ENCODE data around the gene PRKCQ.

The PRKCQ gene

GRCh38 chr10:6563075-6563474 is 17.0 kb downstream of the PRKCQ start:
- Histone ChIP-seq H3K79me1 (ENCODE audit: low read length) (no peaks in the 10 kb centered on the region), H2AK5ac (ENCODE audit: low read length) (no peak overlapping the region), H3K9me3 (ENCODE audit: insufficient read depth, low read depth, low read length) (no peaks in the 10 kb centered on the region), H4K12ac (ENCODE audit: low read depth, low read length) (no peak overlapping the region), H2AFZ (ENCODE audit: insufficient read depth, low read length, poor library complexity) (no peak overlapping the region), H3K23ac (ENCODE audit: low read length) (no peak overlapping the region), H2BK120ac (ENCODE audit: insufficient read depth, low read length, poor library complexity) (no peak overlapping the region), H3K27ac (ENCODE audit: low read depth, low read length) (no peak overlapping the region), H4K8ac (ENCODE audit: low read depth, low read length) (no peak overlapping the region), H4K91ac (ENCODE audit: low read depth, low read length) (no peak overlapping the region), H3K9ac (ENCODE audit: low read length) (no peak overlapping the region), H2BK5ac (ENCODE audit: low read depth, low read length, poor library complexity) (no peak overlapping the region), H3K27me3 (ENCODE audit: insufficient read depth, low read length) (no peaks in the 10 kb centered on the region), H2BK12ac (ENCODE audit: low read length) (no peak overlapping the region), H3K36me3 (ENCODE audit: control insufficient read depth in 1 of 2, insufficient read depth in 2 of 2, low read length in 2 of 2) (no peaks in the 10 kb centered on the region), H3K4me2 (ENCODE audit: low read length) (no peak overlapping the region), H3K14ac (ENCODE audit: low read length) (no peak overlapping the region), H3K18ac (ENCODE audit: low read length) (no peak overlapping the region), H3K4me3 (ENCODE audit: low read depth, low read length) (no peak overlapping the region), H3K79me2 (ENCODE audit: control insufficient read depth, insufficient read depth, low read length, poor library complexity) (no peaks in the 10 kb centered on the region), H3K4me1 (ENCODE audit: control insufficient read depth in 1 of 2, insufficient read depth in 2 of 2, low read length in 2 of 2) (peaks cover 0 to 2% of the 10 kb centered on the region in 2 experiments), H3K4ac (ENCODE audit: low read depth, low read length) (no peak overlapping the region)
- no peak for DNase-seq
- no CpG with 5 or more reads among the region's 7 CpGs for WGBS (ENCODE audit: extremely low coverage, insufficient coverage, insufficient read length)

- H3K79me2 ChIP-seq (ENCODE audit: control insufficient read depth, insufficient read depth, low read length, poor library complexity), result no peaks in the 10 kb centered on the region
- no peak overlapping the region for H3K23ac ChIP-seq (ENCODE audit: low read length)
- H3K79me1 ChIP-seq (ENCODE audit: low read length), result no peaks in the 10 kb centered on the region
- H3K9ac ChIP-seq (ENCODE audit: low read length), result no peak overlapping the region
- no peak for DNase-seq
- no peak overlapping the region for H4K8ac ChIP-seq (ENCODE audit: low read depth, low read length)
- H3K4me3 ChIP-seq (ENCODE audit: low read depth, low read length), result no peak overlapping the region
- H3K27me3 ChIP-seq (ENCODE audit: insufficient read depth, low read length), result no peaks in the 10 kb centered on the region
- H3K14ac ChIP-seq (ENCODE audit: low read length), result no peak overlapping the region
- no peak overlapping the region for H4K91ac ChIP-seq (ENCODE audit: low read depth, low read length)
- H3K4me1 ChIP-seq (ENCODE audit: control insufficient read depth in 1 of 2, insufficient read depth in 2 of 2, low read length in 2 of 2), result peaks cover 0 to 2% of the 10 kb centered on the region in 2 experiments
- H2BK120ac ChIP-seq (ENCODE audit: insufficient read depth, low read length, poor library complexity), result no peak overlapping the region
- H3K18ac ChIP-seq (ENCODE audit: low read length), result no peak overlapping the region
- H3K36me3 ChIP-seq (ENCODE audit: control insufficient read depth in 1 of 2, insufficient read depth in 2 of 2, low read length in 2 of 2), result no peaks in the 10 kb centered on the region
- H3K4me2 ChIP-seq (ENCODE audit: low read length), result no peak overlapping the region
- no peak overlapping the region for H3K27ac ChIP-seq (ENCODE audit: low read depth, low read length)
- no peak overlapping the region for H2AFZ ChIP-seq (ENCODE audit: insufficient read depth, low read length, poor library complexity)
- no peak overlapping the region for H3K4ac ChIP-seq (ENCODE audit: low read depth, low read length)
- WGBS (ENCODE audit: extremely low coverage, insufficient coverage, insufficient read length), result no CpG with 5 or more reads among the region's 7 CpGs
- no peak overlapping the region for H2BK5ac ChIP-seq (ENCODE audit: low read depth, low read length, poor library complexity)
- H4K12ac ChIP-seq (ENCODE audit: low read depth, low read length), result no peak overlapping the region
- H2AK5ac ChIP-seq (ENCODE audit: low read length), result no peak overlapping the region
- H2BK12ac ChIP-seq (ENCODE audit: low read length), result no peak overlapping the region
- H3K9me3 ChIP-seq (ENCODE audit: insufficient read depth, low read depth, low read length), result no peaks in the 10 kb centered on the region
Measured at GRCh38 chr10:6562221-6562620, 17.9 kb downstream of the PRKCQ start.

- Histone ChIP-seq H3K27me3 (ENCODE audit: insufficient read depth, low read length) (no peaks in the 10 kb centered on the region), H3K4me2 (ENCODE audit: low read length) (no peak overlapping the region), H3K4me3 (ENCODE audit: low read depth, low read length) (no peak overlapping the region), H4K8ac (ENCODE audit: low read depth, low read length) (no peak overlapping the region), H4K91ac (ENCODE audit: low read depth, low read length) (no peak overlapping the region), H3K9me3 (ENCODE audit: insufficient read depth, low read depth, low read length) (no peaks in the 10 kb centered on the region), H3K14ac (ENCODE audit: low read length) (no peak overlapping the region), H3K36me3 (ENCODE audit: control insufficient read depth in 1 of 2, insufficient read depth in 2 of 2, low read length in 2 of 2) (no peaks in the 10 kb centered on the region), H3K18ac (ENCODE audit: low read length) (no peak overlapping the region), H3K27ac (ENCODE audit: low read depth, low read length) (no peak overlapping the region), H2BK120ac (ENCODE audit: insufficient read depth, low read length, poor library complexity) (no peak overlapping the region), H3K4ac (ENCODE audit: low read depth, low read length) (no peak overlapping the region), H3K79me1 (ENCODE audit: low read length) (no peaks in the 10 kb centered on the region), H3K79me2 (ENCODE audit: control insufficient read depth, insufficient read depth, low read length, poor library complexity) (no peaks in the 10 kb centered on the region), H2BK5ac (ENCODE audit: low read depth, low read length, poor library complexity) (no peak overlapping the region), H2BK12ac (ENCODE audit: low read length) (no peak overlapping the region), H3K23ac (ENCODE audit: low read length) (no peak overlapping the region), H2AFZ (ENCODE audit: insufficient read depth, low read length, poor library complexity) (no peak overlapping the region), H3K9ac (ENCODE audit: low read length) (no peak overlapping the region), H4K12ac (ENCODE audit: low read depth, low read length) (no peak overlapping the region), H2AK5ac (ENCODE audit: low read length) (no peak overlapping the region), H3K4me1 (ENCODE audit: control insufficient read depth in 1 of 2, insufficient read depth in 2 of 2, low read length in 2 of 2) (peaks cover 0 to 2% of the 10 kb centered on the region in 2 experiments)
- WGBS (ENCODE audit: extremely low coverage, insufficient coverage, insufficient read length), result no CpG with 5 or more reads among the region's 4 CpGs
- no peak for DNase-seq
Measured at GRCh38 chr10:6561552-6561951, 18.5 kb downstream of the PRKCQ start.

- Histone ChIP-seq H3K4me2 (ENCODE audit: low read length) (no peak overlapping the region), H3K23ac (ENCODE audit: low read length) (no peak overlapping the region), H2BK5ac (ENCODE audit: low read depth, low read length, poor library complexity) (no peak overlapping the region), H4K12ac (ENCODE audit: low read depth, low read length) (no peak overlapping the region), H3K79me1 (ENCODE audit: low read length) (no peaks in the 10 kb centered on the region), H3K4ac (ENCODE audit: low read depth, low read length) (no peak overlapping the region), H3K18ac (ENCODE audit: low read length) (no peak overlapping the region), H3K9ac (ENCODE audit: low read length) (no peak overlapping the region), H2AK5ac (ENCODE audit: low read length) (no peak overlapping the region), H2BK120ac (ENCODE audit: insufficient read depth, low read length, poor library complexity) (no peak overlapping the region), H3K4me3 (ENCODE audit: low read depth, low read length) (no peak overlapping the region), H3K14ac (ENCODE audit: low read length) (no peak overlapping the region), H4K91ac (ENCODE audit: low read depth, low read length) (no peak overlapping the region), H3K9me3 (ENCODE audit: insufficient read depth, low read depth, low read length) (no peaks in the 10 kb centered on the region), H4K8ac (ENCODE audit: low read depth, low read length) (no peak overlapping the region), H3K4me1 (ENCODE audit: control insufficient read depth in 1 of 2, insufficient read depth in 2 of 2, low read length in 2 of 2) (peaks cover 0 to 2% of the 10 kb centered on the region in 2 experiments), H2AFZ (ENCODE audit: insufficient read depth, low read length, poor library complexity) (no peak overlapping the region), H2BK12ac (ENCODE audit: low read length) (no peak overlapping the region), H3K27me3 (ENCODE audit: insufficient read depth, low read length) (no peaks in the 10 kb centered on the region), H3K36me3 (ENCODE audit: control insufficient read depth in 1 of 2, insufficient read depth in 2 of 2, low read length in 2 of 2) (no peaks in the 10 kb centered on the region), H3K79me2 (ENCODE audit: control insufficient read depth, insufficient read depth, low read length, poor library complexity) (no peaks in the 10 kb centered on the region), H3K27ac (ENCODE audit: low read depth, low read length) (no peak overlapping the region)
- no peak for DNase-seq
- no CpG with 5 or more reads among the region's 12 CpGs for WGBS (ENCODE audit: extremely low coverage, insufficient coverage, insufficient read length)
Measured at GRCh38 chr10:6558759-6559461, 21.2 kb downstream of the PRKCQ start.
